HEK293 (cell line): Measurements from ENCODE around the gene GALNT9.

Experiments
- BCL11B ChIP-seq: fragments of 450-650 bp; formaldehyde crosslinking; IDR thresholded peaks from 2 replicates; pipeline ENCODE4 v1.5.1; 2016; ENCODE audit warnings: low read depth, missing biosample characterization, missing genetic modification characterization
- TCF7L2 ChIP-seq: IDR thresholded peaks from 2 replicates; pipeline ENCODE4 v1.6.1; 2011; ENCODE audit warnings: low read depth, mild to moderate bottlenecking, inconsistent platforms, low read length, moderate library complexity, borderline replicate concordance
- ZBTB21 ChIP-seq: fragments of 450-650 bp; formaldehyde crosslinking; IDR thresholded peaks from 2 replicates; pipeline ENCODE4 v1.5.1; 2017; ENCODE audit warnings: missing biosample characterization, missing genetic modification characterization
- ZBTB7A ChIP-seq: fragments of 450-650 bp; formaldehyde crosslinking; IDR thresholded peaks from 2 replicates; pipeline ENCODE4 v1.5.1; 2016; ENCODE audit warnings: low read depth, missing biosample characterization, missing genetic modification characterization
- ZFP3 ChIP-seq: fragments of 450-650 bp; formaldehyde crosslinking; IDR thresholded peaks from 2 replicates; pipeline ENCODE4 v1.5.1; 2016; ENCODE audit warnings: low read depth, missing biosample characterization, missing genetic modification characterization
- ZNF10 ChIP-seq: fragments of 450-650 bp; formaldehyde crosslinking; IDR thresholded peaks from 2 replicates; pipeline ENCODE4 v1.5.1; 2017; ENCODE audit warnings: missing biosample characterization, missing genetic modification characterization
- ZNF350 ChIP-seq: fragments of 450-650 bp; formaldehyde crosslinking; IDR thresholded peaks from 2 replicates; pipeline ENCODE4 v1.5.0; 2017; ENCODE audit warnings: missing biosample characterization, mild to moderate bottlenecking, missing genetic modification characterization
- ZNF610 ChIP-seq: fragments of 450-650 bp; formaldehyde crosslinking; IDR thresholded peaks from 2 replicates; pipeline ENCODE4 v1.5.1; 2016; ENCODE audit warnings: missing biosample characterization, missing genetic modification characterization, borderline replicate concordance
- ZNF670 ChIP-seq: fragments of 450-650 bp; formaldehyde crosslinking; IDR thresholded peaks from 2 replicates; pipeline ENCODE4 v1.5.1; 2016; ENCODE audit warnings: missing biosample characterization, missing genetic modification characterization, low read depth
- TF ChIP-seq, protein P1 (sequence below): fragments of 450-650 bp; formaldehyde crosslinking; IDR thresholded peaks from 2 replicates; pipeline ENCODE4 v1.5.1; 2016; ENCODE audit warnings: missing biosample characterization, missing genetic modification characterization
- TF ChIP-seq, protein P2 (sequence below): fragments of 450-650 bp; formaldehyde crosslinking; IDR thresholded peaks from 2 replicates; pipeline ENCODE4 v1.5.1; 2016; ENCODE audit warnings: missing biosample characterization, missing genetic modification characterization
- TF ChIP-seq, protein P3 (sequence below): fragments of 450-650 bp; formaldehyde crosslinking; IDR thresholded peaks from 2 replicates; pipeline ENCODE4 v1.5.1; 2016; ENCODE audit warnings: missing biosample characterization, missing genetic modification characterization
- TF ChIP-seq, protein P4 (sequence below): fragments of 450-650 bp; formaldehyde crosslinking; IDR thresholded peaks from 2 replicates; pipeline ENCODE4 v1.5.1; 2017; ENCODE audit warnings: missing biosample characterization, missing genetic modification characterization
- TF ChIP-seq, protein P5 (sequence below): fragments of 450-650 bp; IDR thresholded peaks from 2 replicates; pipeline ENCODE4 v1.5.1; 2018; ENCODE audit warnings: missing biosample characterization, missing genetic modification characterization

DNA sequence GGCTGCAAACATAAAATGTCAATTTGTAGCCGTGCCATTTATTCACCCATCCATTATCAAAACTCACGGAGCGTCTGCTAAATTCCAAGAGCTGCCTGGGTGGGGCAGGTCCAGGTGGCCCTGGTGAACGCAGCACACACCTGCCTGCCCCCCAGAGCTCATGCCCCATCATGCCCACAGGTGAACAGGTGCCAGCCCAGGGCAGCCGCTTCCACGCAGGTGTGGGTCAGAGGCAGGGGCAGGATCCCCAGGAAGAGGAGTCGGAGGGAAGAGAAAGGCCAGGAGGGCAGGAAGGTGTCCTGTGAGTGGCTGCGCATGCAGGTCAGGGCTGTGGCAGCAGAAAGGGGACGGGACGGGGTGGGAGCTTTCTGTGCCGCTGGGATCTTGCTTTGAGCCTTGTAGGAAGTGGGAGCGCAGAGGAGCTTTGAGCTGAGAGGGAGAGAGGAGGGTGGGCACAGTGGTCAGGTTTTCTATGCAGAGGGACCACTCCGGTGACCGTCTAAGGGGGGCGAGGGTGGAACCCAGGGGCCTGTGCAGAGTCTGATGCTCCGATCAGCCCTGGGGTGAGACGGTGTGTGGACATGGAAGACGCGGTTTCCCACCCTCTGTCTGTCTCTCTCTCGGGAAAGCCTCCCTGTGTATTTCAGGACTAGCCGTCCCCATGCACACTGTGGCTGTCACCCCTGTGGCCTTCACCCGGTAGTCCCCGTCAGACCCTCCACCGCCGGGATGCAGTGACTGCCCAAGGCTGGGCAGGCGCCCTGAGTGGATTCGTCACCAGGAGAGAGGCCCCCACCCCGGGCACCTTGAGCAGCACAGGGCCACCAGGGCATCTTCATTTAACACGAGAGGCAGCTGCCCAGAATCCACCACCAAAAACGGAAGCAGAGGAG is 26.7 kb downstream of the GALNT9 start:
- TF ChIP-seq, protein P1, sequence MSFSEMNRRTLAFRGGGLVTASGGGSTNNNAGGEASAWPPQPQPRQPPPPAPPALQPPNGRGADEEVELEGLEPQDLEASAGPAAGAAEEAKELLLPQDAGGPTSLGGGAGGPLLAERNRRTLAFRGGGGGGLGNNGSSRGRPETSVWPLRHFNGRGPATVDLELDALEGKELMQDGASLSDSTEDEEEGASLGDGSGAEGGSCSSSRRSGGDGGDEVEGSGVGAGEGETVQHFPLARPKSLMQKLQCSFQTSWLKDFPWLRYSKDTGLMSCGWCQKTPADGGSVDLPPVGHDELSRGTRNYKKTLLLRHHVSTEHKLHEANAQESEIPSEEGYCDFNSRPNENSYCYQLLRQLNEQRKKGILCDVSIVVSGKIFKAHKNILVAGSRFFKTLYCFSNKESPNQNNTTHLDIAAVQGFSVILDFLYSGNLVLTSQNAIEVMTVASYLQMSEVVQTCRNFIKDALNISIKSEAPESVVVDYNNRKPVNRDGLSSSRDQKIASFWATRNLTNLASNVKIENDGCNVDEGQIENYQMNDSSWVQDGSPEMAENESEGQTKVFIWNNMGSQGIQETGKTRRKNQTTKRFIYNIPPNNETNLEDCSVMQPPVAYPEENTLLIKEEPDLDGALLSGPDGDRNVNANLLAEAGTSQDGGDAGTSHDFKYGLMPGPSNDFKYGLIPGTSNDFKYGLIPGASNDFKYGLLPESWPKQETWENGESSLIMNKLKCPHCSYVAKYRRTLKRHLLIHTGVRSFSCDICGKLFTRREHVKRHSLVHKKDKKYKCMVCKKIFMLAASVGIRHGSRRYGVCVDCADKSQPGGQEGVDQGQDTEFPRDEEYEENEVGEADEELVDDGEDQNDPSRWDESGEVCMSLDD (tag by site-specific recombination), result no peak
- TF ChIP-seq, protein P2, sequence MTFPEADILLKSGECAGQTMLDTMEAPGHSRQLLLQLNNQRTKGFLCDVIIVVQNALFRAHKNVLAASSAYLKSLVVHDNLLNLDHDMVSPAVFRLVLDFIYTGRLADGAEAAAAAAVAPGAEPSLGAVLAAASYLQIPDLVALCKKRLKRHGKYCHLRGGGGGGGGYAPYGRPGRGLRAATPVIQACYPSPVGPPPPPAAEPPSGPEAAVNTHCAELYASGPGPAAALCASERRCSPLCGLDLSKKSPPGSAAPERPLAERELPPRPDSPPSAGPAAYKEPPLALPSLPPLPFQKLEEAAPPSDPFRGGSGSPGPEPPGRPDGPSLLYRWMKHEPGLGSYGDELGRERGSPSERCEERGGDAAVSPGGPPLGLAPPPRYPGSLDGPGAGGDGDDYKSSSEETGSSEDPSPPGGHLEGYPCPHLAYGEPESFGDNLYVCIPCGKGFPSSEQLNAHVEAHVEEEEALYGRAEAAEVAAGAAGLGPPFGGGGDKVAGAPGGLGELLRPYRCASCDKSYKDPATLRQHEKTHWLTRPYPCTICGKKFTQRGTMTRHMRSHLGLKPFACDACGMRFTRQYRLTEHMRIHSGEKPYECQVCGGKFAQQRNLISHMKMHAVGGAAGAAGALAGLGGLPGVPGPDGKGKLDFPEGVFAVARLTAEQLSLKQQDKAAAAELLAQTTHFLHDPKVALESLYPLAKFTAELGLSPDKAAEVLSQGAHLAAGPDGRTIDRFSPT (tag by site-specific recombination), result 0 out of 2 replicates have a peak, but pooled peaks have one; percentile 23
- TF ChIP-seq BCL11B (tag by site-specific recombination) (no peak), ZBTB7A (tag by site-specific recombination) (no peak), ZNF10 (tag by site-specific recombination) (no peak), ZNF610 (tag by site-specific recombination) (no peak), ZBTB21 (tag by site-specific recombination) (no peak), ZFP3 (tag by site-specific recombination) (no peak), TCF7L2 (no peak), ZNF350 (no peak), ZNF670 (no peak)
- TF ChIP-seq, protein P3, sequence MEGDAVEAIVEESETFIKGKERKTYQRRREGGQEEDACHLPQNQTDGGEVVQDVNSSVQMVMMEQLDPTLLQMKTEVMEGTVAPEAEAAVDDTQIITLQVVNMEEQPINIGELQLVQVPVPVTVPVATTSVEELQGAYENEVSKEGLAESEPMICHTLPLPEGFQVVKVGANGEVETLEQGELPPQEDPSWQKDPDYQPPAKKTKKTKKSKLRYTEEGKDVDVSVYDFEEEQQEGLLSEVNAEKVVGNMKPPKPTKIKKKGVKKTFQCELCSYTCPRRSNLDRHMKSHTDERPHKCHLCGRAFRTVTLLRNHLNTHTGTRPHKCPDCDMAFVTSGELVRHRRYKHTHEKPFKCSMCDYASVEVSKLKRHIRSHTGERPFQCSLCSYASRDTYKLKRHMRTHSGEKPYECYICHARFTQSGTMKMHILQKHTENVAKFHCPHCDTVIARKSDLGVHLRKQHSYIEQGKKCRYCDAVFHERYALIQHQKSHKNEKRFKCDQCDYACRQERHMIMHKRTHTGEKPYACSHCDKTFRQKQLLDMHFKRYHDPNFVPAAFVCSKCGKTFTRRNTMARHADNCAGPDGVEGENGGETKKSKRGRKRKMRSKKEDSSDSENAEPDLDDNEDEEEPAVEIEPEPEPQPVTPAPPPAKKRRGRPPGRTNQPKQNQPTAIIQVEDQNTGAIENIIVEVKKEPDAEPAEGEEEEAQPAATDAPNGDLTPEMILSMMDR (tag by site-specific recombination), result no peak
- TF ChIP-seq, protein P4, sequence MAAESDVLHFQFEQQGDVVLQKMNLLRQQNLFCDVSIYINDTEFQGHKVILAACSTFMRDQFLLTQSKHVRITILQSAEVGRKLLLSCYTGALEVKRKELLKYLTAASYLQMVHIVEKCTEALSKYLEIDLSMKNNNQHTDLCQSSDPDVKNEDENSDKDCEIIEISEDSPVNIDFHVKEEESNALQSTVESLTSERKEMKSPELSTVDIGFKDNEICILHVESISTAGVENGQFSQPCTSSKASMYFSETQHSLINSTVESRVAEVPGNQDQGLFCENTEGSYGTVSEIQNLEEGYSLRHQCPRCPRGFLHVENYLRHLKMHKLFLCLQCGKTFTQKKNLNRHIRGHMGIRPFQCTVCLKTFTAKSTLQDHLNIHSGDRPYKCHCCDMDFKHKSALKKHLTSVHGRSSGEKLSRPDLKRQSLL (tag by site-specific recombination), result no peak
- TF ChIP-seq, protein P5, sequence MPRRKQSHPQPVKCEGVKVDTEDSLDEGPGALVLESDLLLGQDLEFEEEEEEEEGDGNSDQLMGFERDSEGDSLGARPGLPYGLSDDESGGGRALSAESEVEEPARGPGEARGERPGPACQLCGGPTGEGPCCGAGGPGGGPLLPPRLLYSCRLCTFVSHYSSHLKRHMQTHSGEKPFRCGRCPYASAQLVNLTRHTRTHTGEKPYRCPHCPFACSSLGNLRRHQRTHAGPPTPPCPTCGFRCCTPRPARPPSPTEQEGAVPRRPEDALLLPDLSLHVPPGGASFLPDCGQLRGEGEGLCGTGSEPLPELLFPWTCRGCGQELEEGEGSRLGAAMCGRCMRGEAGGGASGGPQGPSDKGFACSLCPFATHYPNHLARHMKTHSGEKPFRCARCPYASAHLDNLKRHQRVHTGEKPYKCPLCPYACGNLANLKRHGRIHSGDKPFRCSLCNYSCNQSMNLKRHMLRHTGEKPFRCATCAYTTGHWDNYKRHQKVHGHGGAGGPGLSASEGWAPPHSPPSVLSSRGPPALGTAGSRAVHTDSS (tag by site-specific recombination), result no peak
